A549 (cell line): ENCODE measurements around the gene CREB3L1. TPM values are rescaled to one million over a fixed set of nuclear protein-coding genes. Genes with fewer than 3 reads are reported as not detected.

Source experiments
- ATAC-seq, 2 experiments: fragments of 200-7000 bp in 1 of 2; fragments of >200 bp in 1 of 2; cut with Nextera tagmentation in 1 of 2; cut with Tn5 transposase in 1 of 2; 3 replicates each; pipeline versions ENCODE4 v1.8.0 to v1.9.1; 2018 to 2020; ENCODE audit warnings: mild to moderate bottlenecking in 1 of 2, moderate library complexity in 1 of 2
- CTCF ChIA-PET: fragments of 300-600 bp; sonication (Branson Sonifier 250); formaldehyde crosslinking; extraction: SDS; loops from one replicate; lab custom pipeline; 2021; ENCODE audit warnings: antibody characterized with exemption, inconsistent platforms; lab: Yijun Ruan, JAX
- POLR2A ChIA-PET: fragments of 350-600 bp; formaldehyde crosslinking; extraction: SDS; loops from one replicate; lab custom pipeline; 2021; ENCODE audit warnings: antibody characterized with exemption, inconsistent platforms; lab: Yijun Ruan, JAX
- DNase-seq, 2 experiments: peaks; one replicate each; pipeline versions ENCODE4 v3.0.0 to v3.0.0-alpha.2; 2011 to 2016; ENCODE audit warnings: low read depth in 1 of 2, low spot score in 1 of 2
- FAIRE-seq: peaks from 2 replicates; lab custom pipeline; 2011; peaks lifted over from hg19 to GRCh38; lab: Jason Lieb, UNC
- H3K27ac ChIP-seq, 2 experiments: fragments of >200 bp; sonication (Bioruptor Twin); formaldehyde crosslinking; 3 replicates each; pipeline ENCODE4 v1.5.1; 2016 to 2017
- H3K4me1 ChIP-seq: fragments of >200 bp; sonication (Bioruptor Twin); formaldehyde crosslinking; 3 replicates; pipeline ENCODE4 v1.6.1; 2016
- H3K4me2 ChIP-seq: fragments of >200 bp; sonication (Bioruptor Twin); formaldehyde crosslinking; 3 replicates; pipeline ENCODE4 v1.6.1; 2016
- H3K4me3 ChIP-seq: fragments of >200 bp; sonication (Bioruptor Twin); formaldehyde crosslinking; 3 replicates; pipeline ENCODE4 v1.5.1; 2016
- H3K9me3 ChIP-seq: fragments of >200 bp; sonication (Bioruptor Twin); formaldehyde crosslinking; 3 replicates; pipeline ENCODE4 v1.6.1; 2016
- CBX2 ChIP-seq: fragments of 200-600 bp; sonication (generic); IDR thresholded peaks from 2 replicates; pipeline ENCODE4 v1.6.1; 2016; ENCODE audit warnings: low read depth, mild to moderate bottlenecking, borderline replicate concordance
- CEBPB ChIP-seq, 2 experiments: fragments of >200 bp in 1 of 2; sonication (Bioruptor Twin) in 1 of 2; formaldehyde crosslinking in 1 of 2; IDR thresholded peaks; 2 replicates each; pipeline ENCODE4 v1.6.1; 2012 to 2016
- EHMT2 ChIP-seq: fragments of 200-600 bp; sonication (generic); IDR thresholded peaks from 2 replicates; pipeline ENCODE4 v1.6.1; 2016; ENCODE audit warnings: antibody characterized with exemption, low read depth, mild to moderate bottlenecking, moderate library complexity
- EP300 ChIP-seq, 2 experiments: fragments of >200 bp; sonication (Bioruptor Twin); formaldehyde crosslinking; IDR thresholded peaks; 2 replicates in 1 of 2; 3 replicates in 1 of 2; pipeline ENCODE4 v1.6.1; 2016 to 2017
- FOSB ChIP-seq: fragments of 250-450 bp; sonication (Bioruptor Pico); IDR thresholded peaks from 2 replicates; pipeline ENCODE4 v1.5.0; 2020; ENCODE audit warnings: mild to moderate bottlenecking, moderate library complexity
- FOXS1 ChIP-seq: fragments of 250-450 bp; sonication (Bioruptor Pico); IDR thresholded peaks from 2 replicates; pipeline ENCODE4 v1.5.0; 2020; ENCODE audit warnings: mild to moderate bottlenecking, moderate library complexity
- HDAC2 ChIP-seq: fragments of 200-600 bp; sonication (generic); IDR thresholded peaks from 2 replicates; pipeline ENCODE4 v1.6.1; 2016
- HEYL ChIP-seq: fragments of 250-450 bp; sonication (Bioruptor Pico); IDR thresholded peaks from 2 replicates; pipeline ENCODE4 v1.8.0; 2021; ENCODE audit warnings: mild to moderate bottlenecking, moderate library complexity
- HOXB13 ChIP-seq: fragments of 250-450 bp; sonication (Bioruptor Pico); IDR thresholded peaks from 2 replicates; pipeline ENCODE4 v1.5.0; 2020; ENCODE audit warnings: low read depth, mild to moderate bottlenecking, moderate library complexity
- HOXB5 ChIP-seq: fragments of 250-450 bp; sonication (Bioruptor Pico); IDR thresholded peaks from 2 replicates; pipeline ENCODE4 v1.5.0; 2020; ENCODE audit warnings: mild to moderate bottlenecking, moderate library complexity
- JUN ChIP-seq, 2 experiments: fragments of >200 bp; sonication (Bioruptor Twin); formaldehyde crosslinking; IDR thresholded peaks; 2 replicates in 1 of 2; 3 replicates in 1 of 2; pipeline ENCODE4 v1.6.1; 2016 to 2017
- JUNB ChIP-seq: fragments of >200 bp; sonication (Bioruptor Twin); formaldehyde crosslinking; IDR thresholded peaks from 2 replicates; pipeline ENCODE4 v1.6.1; 2016
- KDM1A ChIP-seq: fragments of 200-600 bp; sonication (generic); IDR thresholded peaks from 2 replicates; pipeline ENCODE4 v1.6.1; 2016; ENCODE audit warnings: low read depth, mild to moderate bottlenecking
- MYC ChIP-seq: IDR thresholded peaks from 2 replicates; pipeline ENCODE4 v1.6.1; 2012; ENCODE audit warnings: mild to moderate bottlenecking, inconsistent platforms, low read length, improper control_type of control experiment, borderline replicate concordance
- NFE2L2 ChIP-seq: fragments of 150-350 bp; conservative IDR thresholded peaks from 2 replicates; pipeline ENCODE4 v1.6.1; 2014; ENCODE audit warnings: low read length
- NR3C1 ChIP-seq: fragments of >200 bp; sonication (Bioruptor Twin); formaldehyde crosslinking; IDR thresholded peaks from 3 replicates; pipeline ENCODE4 v1.6.1; 2017
- POLR2A ChIP-seq: IDR thresholded peaks from 2 replicates; pipeline ENCODE4 v1.6.1; 2012; ENCODE audit warnings: mild to moderate bottlenecking, low read length
- POLR2AphosphoS2 ChIP-seq: conservative IDR thresholded peaks from 2 replicates; pipeline ENCODE4 v1.6.1; 2012; ENCODE audit warnings: low read length, improper control_type of control experiment, inconsistent platforms
- RAD21 ChIP-seq, 2 experiments: fragments of >200 bp in 1 of 2; sonication (Bioruptor Twin) in 1 of 2; formaldehyde crosslinking in 1 of 2; IDR thresholded peaks in 1 of 2; conservative IDR thresholded peaks in 1 of 2; 2 replicates in 1 of 2; 3 replicates in 1 of 2; pipeline ENCODE4 v1.6.1; 2012 to 2018; ENCODE audit warnings: inconsistent platforms in 1 of 2
- RFX5 ChIP-seq: fragments of 450-650 bp; IDR thresholded peaks from 2 replicates; pipeline ENCODE4 v1.7.1; 2014; ENCODE audit warnings: antibody characterized with exemption, mild to moderate bottlenecking, moderate library complexity
- RNF2 ChIP-seq: fragments of 200-600 bp; sonication (generic); IDR thresholded peaks from 2 replicates; pipeline ENCODE4 v1.6.1; 2016; ENCODE audit warnings: low read depth, mild to moderate bottlenecking, antibody characterized with exemption, moderate library complexity, borderline replicate concordance
- SMC3 ChIP-seq: fragments of >200 bp; sonication (Bioruptor Twin); formaldehyde crosslinking; IDR thresholded peaks from 3 replicates; pipeline ENCODE4 v1.6.1; 2018; ENCODE audit warnings: inconsistent platforms
- SREBF2 ChIP-seq: fragments of 450-650 bp; IDR thresholded peaks from 2 replicates; pipeline ENCODE4 v1.6.1; 2014; ENCODE audit warnings: mild to moderate bottlenecking, moderate library complexity
- TP53 ChIP-seq: fragments of 250-450 bp; sonication (Bioruptor Pico); IDR thresholded peaks from 2 replicates; pipeline ENCODE4 v1.5.0; 2021; ENCODE audit warnings: mild to moderate bottlenecking, moderate library complexity
- ZNF302 ChIP-seq: fragments of 250-450 bp; sonication (Bioruptor Pico); IDR thresholded peaks from 2 replicates; pipeline ENCODE4 v1.9.0; 2021; ENCODE audit warnings: inconsistent platforms, mild to moderate bottlenecking, moderate library complexity
- WGBS: methylation state at CpG from one replicate; pipeline ENCODE4 v1.1.6; 2017; ENCODE audit errors: missing lambda C conversion rate; 5-methylcytosine and 5-hydroxymethylcytosine counted together
- polyA plus RNA-seq, 4 experiments: library from polyadenylated mRNA; depleted of rRNA in 3 of 4; stranded (reverse); fragments of >200 nt; fragmentation: RNase III in 1 of 4; extraction: RNeasy Plus Mini Kit Qiagen cat#74134 plus additional on column Dnase treatment in 1 of 4; gene quantifications; 2 replicates in 3 of 4; 3 replicates in 1 of 4; pipeline ENCODE4 v1.2.3, GENCODE V29; 2011 to 2017
- TF ChIP-seq, protein P1 (sequence below): fragments of >200 bp; sonication (Bioruptor Twin); formaldehyde crosslinking; IDR thresholded peaks from 3 replicates; pipeline ENCODE4 v1.5.1; 2016
- TF ChIP-seq, protein P2 (sequence below): fragments of >200 bp; sonication (Bioruptor Twin); formaldehyde crosslinking; IDR thresholded peaks from 3 replicates; pipeline ENCODE4 v1.6.1; 2016
- TF ChIP-seq, protein P3 (sequence below): IDR thresholded peaks from 2 replicates; pipeline ENCODE4 v1.6.1; 2012
- TF ChIP-seq, protein P4 (sequence below): IDR thresholded peaks from 2 replicates; pipeline ENCODE4 v1.6.1; 2012

The CREB3L1 gene
- polyA plus RNA-seq, 2 of the 4 experiments (the other 2 are of a cell fraction) = 0.61 to 2.3 TPM

DNA sequence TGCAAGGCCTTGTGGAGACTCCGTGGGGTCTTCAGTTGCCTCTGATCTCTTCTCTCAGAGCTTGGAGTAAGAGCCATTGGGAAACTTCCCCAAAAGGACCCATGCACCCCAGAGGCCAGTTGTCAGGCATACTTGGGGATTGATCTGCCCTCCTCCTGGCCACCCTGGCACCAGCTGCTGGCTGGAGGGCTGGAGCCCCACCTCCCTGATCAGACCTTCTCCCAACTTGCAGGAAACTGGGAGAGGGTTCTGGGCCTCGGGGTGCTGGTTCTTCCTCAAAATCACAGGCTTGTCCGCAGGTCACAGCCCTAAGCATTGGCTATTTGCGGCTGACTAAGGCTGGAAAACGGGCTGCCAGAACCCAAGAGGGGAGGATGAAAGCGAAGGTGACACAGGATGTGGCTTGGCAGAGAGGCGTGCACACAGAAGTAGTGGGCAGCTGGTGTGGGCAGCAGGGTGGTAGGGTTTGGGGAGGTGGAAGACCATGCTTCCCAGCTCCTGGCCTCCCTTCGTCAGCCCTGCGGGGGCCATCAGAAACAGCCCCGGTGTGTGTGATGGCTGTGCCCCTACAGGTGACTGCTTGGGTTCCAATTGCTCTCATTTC lies 68.5 kb downstream of the CREB3L1 start:
- no peak overlapping the region for H3K4me3 ChIP-seq
- peaks cover 16% of the 10 kb centered on the region for H3K4me1 ChIP-seq
- WGBS = 71% methylated on average over 9 of the region's 10 CpGs
- H3K4me2 ChIP-seq = no peak overlapping the region
- no peak for ATAC-seq
- POLR2A ChIA-PET = no interaction called here
- TF ChIP-seq POLR2A = no peak
- TF ChIP-seq JUNB = no peak
- TF ChIP-seq HEYL (CRISPR knock-in tag) = no peak
- TF ChIP-seq NR3C1 = no peak
- TF ChIP-seq FOXS1 = no peak
- no peak for TF ChIP-seq HDAC2
- no peak for TF ChIP-seq RFX5
- TF ChIP-seq, protein P1, sequence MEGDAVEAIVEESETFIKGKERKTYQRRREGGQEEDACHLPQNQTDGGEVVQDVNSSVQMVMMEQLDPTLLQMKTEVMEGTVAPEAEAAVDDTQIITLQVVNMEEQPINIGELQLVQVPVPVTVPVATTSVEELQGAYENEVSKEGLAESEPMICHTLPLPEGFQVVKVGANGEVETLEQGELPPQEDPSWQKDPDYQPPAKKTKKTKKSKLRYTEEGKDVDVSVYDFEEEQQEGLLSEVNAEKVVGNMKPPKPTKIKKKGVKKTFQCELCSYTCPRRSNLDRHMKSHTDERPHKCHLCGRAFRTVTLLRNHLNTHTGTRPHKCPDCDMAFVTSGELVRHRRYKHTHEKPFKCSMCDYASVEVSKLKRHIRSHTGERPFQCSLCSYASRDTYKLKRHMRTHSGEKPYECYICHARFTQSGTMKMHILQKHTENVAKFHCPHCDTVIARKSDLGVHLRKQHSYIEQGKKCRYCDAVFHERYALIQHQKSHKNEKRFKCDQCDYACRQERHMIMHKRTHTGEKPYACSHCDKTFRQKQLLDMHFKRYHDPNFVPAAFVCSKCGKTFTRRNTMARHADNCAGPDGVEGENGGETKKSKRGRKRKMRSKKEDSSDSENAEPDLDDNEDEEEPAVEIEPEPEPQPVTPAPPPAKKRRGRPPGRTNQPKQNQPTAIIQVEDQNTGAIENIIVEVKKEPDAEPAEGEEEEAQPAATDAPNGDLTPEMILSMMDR = no peak
- TF ChIP-seq HOXB5 (CRISPR knock-in tag) = no peak
- no peak for TF ChIP-seq CEBPB (IDR thresholded peaks at IDR 0.05)
- no peak for TF ChIP-seq NFE2L2
- TF ChIP-seq KDM1A = no peak
- TF ChIP-seq EHMT2 = no peak
- H3K27ac ChIP-seq = no peak overlapping the region
- no peak for FAIRE-seq
- CTCF ChIA-PET = interaction anchor here (0.6 to 25.2 kb wide), 15 partner anchors 8 to 628 kb away, joined by 3 to 325 read pairs (median 5); no protein-coding TSS in a partner anchor
- no peak for DNase-seq
- no peaks in the 10 kb centered on the region for H3K9me3 ChIP-seq

DNA sequence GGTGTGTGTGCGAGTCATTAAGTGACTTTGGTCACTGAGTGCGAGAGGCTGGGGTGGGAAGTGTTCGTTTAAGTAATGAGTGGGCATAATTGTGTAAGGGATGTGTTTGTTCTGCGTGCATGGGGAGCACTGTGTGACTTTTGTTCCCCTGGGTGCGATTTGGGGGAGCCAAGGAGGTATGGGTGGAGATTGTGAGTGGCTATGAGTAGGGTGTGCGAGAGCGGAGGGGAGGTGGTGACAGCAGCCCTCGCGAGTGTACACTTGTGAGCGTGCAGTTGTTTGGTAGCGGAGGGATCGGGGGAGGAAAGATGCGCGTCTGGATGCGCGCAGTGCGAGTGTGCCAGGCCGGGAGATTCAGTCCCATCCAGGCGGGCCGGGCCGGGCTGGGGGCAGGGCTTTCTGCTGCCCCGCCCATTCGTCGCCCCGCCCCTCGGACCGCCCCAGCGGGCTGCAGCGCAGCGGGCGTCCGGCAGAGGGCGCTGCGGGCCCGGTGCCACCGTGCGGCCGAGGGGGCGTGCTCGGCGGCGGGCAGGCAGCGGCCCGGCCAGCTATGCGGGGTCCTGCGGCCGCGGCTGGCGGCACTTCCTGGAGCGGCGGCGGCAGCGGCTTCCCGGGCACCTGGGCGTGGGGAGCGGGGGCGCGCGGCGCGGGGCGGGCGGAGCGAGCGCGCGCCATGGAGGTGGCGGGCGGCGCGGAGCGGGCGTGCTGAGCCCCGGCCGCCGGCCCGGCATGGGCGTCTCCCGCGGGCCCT lies 69.6 kb downstream of the CREB3L1 start, which contains the start of gene DGKZ:
Gene DGKZ (plus strand): TSS at position 578 of the 751 bp plus-strand sequence. CDS start 197 bp downstream, outside the sequence.
- peak; percentile 49 for TF ChIP-seq POLR2A
- no peak for TF ChIP-seq SREBF2
- peak in 1 of 2 experiments; percentile 78; a peak in 3 of 5 replicates for TF ChIP-seq JUN (IDR thresholded peaks at IDR 0.05)
- TF ChIP-seq MYC = peak; percentile 84; the same call in 1 of the 2 replicates
- TF ChIP-seq CBX2 = no peak
- no peak for TF ChIP-seq HOXB13 (CRISPR knock-in tag)
- peak; percentile 17 to 52; a peak in 3 of 5 replicates for TF ChIP-seq RAD21 (conservative IDR thresholded peaks at IDR 0.05 in 1 of 2, IDR thresholded peaks at IDR 0.05 in 1 of 2)
- TF ChIP-seq, protein P2, sequence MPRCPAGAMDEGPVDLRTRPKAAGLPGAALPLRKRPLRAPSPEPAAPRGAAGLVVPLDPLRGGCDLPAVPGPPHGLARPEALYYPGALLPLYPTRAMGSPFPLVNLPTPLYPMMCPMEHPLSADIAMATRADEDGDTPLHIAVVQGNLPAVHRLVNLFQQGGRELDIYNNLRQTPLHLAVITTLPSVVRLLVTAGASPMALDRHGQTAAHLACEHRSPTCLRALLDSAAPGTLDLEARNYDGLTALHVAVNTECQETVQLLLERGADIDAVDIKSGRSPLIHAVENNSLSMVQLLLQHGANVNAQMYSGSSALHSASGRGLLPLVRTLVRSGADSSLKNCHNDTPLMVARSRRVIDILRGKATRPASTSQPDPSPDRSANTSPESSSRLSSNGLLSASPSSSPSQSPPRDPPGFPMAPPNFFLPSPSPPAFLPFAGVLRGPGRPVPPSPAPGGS = peak; percentile 75
- TF ChIP-seq, protein P3, sequence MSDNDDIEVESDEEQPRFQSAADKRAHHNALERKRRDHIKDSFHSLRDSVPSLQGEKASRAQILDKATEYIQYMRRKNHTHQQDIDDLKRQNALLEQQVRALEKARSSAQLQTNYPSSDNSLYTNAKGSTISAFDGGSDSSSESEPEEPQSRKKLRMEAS = peak; percentile 73
- TF ChIP-seq TP53 (CRISPR knock-in tag) = no peak
- no peak for TF ChIP-seq POLR2AphosphoS2
- peak; percentile 62 for TF ChIP-seq SMC3
- no peak for TF ChIP-seq ZNF302
- TF ChIP-seq EP300 (IDR thresholded peaks at IDR 0.05) = no peak
- TF ChIP-seq RNF2 = no peak
- TF ChIP-seq, protein P4, sequence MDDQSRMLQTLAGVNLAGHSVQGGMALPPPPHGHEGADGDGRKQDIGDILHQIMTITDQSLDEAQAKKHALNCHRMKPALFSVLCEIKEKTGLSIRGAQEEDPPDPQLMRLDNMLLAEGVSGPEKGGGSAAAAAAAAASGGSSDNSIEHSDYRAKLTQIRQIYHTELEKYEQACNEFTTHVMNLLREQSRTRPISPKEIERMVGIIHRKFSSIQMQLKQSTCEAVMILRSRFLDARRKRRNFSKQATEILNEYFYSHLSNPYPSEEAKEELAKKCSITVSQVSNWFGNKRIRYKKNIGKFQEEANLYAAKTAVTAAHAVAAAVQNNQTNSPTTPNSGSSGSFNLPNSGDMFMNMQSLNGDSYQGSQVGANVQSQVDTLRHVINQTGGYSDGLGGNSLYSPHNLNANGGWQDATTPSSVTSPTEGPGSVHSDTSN = no peak
- TF ChIP-seq, protein P1 = peak; percentile 98
- TF ChIP-seq FOSB (CRISPR knock-in tag) = no peak
- Histone ChIP-seq H3K27ac (peak within 1 kb of the TSS; percentile 77 to 96), H3K9me3 (no peaks in the 10 kb centered on the region), H3K4me2 (peak within 1 kb of the TSS; percentile 99), H3K4me1 (peaks cover 16% of the 10 kb centered on the region), H3K4me3 (peak within 1 kb of the TSS; percentile 84)
- POLR2A ChIA-PET = interaction anchor here (1.6 kb wide), 1 partner anchor 104 kb away, joined by 4 read pairs; no protein-coding TSS in a partner anchor
- DNase-seq (peak; percentile 81 to 82), ATAC-seq (peak; percentile 83 to 85), FAIRE-seq (no peak)
- 21% methylated on average over 25 of the region's 80 CpGs for WGBS
- CTCF ChIA-PET = interaction anchor here (0.6 to 25.2 kb wide), 21 partner anchors 9 to 316 kb away, joined by 3 to 325 read pairs (median 4); partner anchors contain the start of gene CHRM4
